CD4-positive, alpha-beta T cell treated with Interleukin-17A for 1 hour (primary cell): ENCODE measurements around the gene ARG1.
A peak's percentile ranks its signal among the peaks of the same experiment; 100 is the strongest.
"Not testable (repeated sequence)": the region's sequence is repeated elsewhere in the genome, so short reads cannot be mapped to it uniquely, and the experiment has no call there.

Source experiments
- DNase-seq: peaks from one replicate; pipeline ENCODE4 v3.0.0-alpha.2; 2020

ARG1 gene

GRCh38 chr6:131572686-131573415 is at the start of gene ARG1:
Gene ARG1, plus strand, starts transcription at chr6:131573226. Its CDS starts 57 bp downstream, at chr6:131573283.
- DNase-seq, result no peak

- DNase-seq, result no peak
These were observed 48.9 kb upstream of the ARG1 start for GRCh38 chr6:131523988-131524673.

GRCh38 chr6:131524695-131525336 is 48.2 kb upstream of the ARG1 start:
- DNase-seq, result peak; percentile 47

- DNase-seq, result peak; percentile 13
These were observed 42.1 kb upstream of the ARG1 start for GRCh38 chr6:131530936-131531335.

GRCh38 chr6:131531681-131532080 is 41.3 kb upstream of the ARG1 start:
- not testable (repeated sequence) for DNase-seq

- no peak for DNase-seq
These were observed 40.4 kb upstream of the ARG1 start for GRCh38 chr6:131532580-131533039.

DNA sequence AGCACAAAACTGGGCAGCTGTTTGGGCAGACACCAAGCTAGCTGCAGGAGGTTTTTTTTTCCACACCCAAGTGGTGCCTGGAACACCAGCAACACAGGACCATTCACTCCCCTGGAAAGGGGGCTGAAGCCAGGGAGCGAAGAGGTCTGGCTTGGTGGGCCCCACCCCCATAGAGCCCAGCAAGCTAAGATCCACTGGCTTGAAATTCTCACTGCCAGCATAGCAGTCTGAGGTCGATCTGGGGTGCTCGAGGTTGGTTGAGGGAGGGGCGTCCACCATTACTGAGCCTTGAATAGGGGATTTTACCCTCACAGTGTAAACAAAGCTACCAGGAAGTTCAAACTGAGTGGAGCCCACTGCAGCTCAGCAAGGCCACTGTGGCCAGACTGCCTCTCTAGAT is 34.4 kb upstream of the ARG1 start:
- not testable (repeated sequence) for DNase-seq

DNA sequence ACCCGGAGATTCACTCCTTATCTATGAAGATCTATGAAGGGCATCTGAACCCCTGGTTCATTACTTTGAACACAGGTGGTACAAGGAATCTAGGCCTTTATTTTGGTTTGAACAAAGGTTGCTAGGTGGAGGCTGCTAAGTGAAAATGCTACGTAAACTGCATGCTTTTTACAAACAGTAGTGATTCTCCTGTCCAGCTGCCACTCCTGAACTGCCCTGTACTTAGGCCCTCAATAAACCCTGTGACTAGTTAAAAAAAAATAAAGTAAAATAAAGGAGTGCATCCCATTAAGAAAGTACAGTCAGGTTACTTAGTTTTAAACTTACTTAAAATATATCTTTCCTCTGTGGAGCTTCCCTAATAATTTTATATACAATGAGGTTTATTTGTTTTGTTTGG is 27.7 kb upstream of the ARG1 start:
- DNase-seq, result no peak

GRCh38 chr6:131547488-131547887 is 25.5 kb upstream of the ARG1 start:
- no peak for DNase-seq

- no peak for DNase-seq
These were observed 24.6 kb upstream of the ARG1 start for GRCh38 chr6:131548441-131548840.

DNA sequence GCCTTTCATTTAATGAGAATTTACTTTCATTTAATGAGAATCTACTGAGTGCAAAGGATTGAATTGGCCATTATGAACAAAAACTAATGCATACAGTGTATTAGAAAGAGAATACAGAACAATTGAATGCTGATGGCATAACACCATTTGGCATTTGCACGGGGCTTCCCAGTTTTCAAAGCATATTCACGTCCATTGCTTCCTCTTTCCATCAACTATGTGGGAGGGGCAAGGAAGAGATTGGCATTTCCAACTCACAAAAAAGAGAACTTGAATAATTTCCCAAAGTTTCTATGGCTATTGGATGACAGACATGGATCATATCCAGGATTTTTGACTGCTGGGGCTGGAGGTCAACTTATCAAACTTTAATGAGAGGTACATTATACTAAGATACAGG is 23.2 kb upstream of the ARG1 start:
- DNase-seq, result no peak

DNA sequence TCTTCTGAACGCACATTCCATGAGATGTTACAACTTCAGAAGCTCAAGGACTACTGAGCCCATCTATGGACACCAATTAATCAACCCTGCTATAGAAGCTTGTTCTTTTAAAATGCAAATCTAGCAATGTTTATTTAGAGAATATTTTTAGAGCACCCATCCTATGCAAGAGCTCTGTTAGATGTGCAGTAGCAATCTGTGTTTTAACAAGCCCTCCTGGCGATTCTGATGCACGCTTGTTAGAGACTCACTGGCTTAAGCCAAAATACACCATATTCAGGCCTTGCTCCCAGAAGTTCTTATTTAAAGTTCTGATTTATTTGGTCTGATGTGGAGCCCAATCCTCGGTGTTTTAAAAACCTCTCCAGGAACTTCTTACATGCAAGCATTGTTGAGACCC is 21.1 kb upstream of the ARG1 start:
- DNase-seq, result no peak

GRCh38 chr6:131552572-131552971 is 20.5 kb upstream of the ARG1 start:
- DNase-seq, result no peak

DNA sequence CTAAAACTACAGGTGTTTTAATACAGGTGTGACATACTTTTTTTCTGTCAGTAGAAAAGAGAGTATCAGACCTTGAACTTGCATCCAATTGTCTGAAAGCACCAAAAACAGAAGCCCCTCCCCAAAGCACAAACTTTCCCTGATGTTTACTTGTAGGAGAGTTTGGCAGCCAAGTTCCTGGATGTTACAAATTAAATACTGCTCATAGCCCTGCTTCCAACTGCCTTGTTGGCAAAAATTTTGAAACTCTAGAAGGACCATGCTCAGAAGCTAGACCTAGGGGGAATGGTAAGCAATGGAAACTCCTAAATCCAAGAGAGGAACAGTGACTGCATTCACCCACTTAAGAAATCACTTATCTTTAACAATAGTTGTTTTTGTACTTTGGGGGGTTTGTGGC is 17.0 kb upstream of the ARG1 start:
- DNase-seq, result no peak

DNA sequence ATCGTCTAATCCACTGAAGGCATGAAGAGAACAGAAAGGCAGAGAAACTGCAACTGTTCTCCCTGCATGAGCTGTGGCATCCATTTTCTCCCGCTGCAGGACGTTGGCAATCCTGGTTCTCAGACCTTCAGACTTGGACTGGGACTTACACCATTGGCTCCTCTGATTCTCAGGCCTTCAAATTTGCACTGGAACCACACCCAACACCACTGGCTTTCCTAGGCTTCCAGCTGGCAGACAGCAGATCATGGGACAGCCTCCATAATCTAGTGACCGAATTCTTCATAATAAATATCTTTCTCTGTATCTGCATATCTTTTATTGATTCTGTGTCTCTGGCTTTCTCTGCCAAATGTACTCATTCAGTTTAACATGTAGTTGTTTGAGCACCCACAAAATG is 14.1 kb upstream of the ARG1 start:
- DNase-seq, result no peak

DNA sequence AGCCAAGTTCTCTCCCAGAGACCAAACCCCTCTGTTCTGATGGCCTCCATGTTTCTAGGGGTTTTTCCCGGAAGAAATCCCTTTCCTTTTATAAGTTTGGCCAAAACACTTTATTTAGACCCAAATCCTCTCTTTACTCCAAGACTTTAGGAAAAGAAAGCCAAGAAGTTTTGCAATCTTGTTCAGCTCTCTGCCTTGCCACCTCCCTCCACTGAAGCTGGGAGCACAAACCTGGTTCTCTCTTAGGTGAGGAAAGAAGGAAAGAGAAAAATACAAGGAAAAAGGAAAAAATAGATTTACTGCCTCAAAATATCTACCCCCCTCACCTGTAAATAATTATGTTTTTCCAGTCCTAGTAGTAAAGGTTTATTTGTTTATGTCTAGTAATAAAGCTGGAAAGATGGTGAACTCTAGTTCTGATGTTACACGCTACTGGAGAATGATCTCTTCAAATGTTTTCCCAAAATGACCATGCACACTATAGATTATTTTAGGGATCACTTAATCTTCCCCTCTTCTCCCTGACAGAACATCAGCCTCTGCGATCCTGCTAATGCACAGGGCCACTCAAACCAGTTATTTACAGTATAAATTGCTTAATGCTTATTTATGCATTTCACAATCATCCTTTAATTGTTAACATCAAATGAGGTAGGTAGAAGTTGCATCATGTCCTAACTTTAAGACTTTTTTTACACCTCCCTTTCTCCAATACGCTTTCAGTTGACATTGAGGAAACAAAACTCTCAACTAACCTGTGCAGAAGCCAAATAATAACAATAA is 10.9 kb upstream of the ARG1 start:
- DNase-seq, result no peak

DNA sequence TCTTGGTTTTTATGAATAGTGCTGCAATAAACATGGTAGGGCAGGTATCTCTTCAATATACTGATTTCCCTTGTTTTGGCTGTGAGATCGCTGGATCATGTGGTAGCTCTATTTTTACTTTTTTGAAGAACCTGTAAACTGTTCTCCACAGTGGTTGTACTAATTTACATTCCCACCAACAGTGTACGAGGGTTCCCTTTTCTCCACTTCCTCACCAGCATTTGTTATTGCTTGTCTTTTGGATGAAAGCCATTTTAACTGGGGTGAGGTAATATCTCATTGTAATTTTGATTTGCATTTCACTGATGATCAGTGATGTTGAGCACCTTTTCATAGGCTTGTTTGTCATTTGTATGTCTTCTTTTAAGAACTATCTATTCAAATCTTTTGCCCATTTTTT is 8.0 kb upstream of the ARG1 start:
- DNase-seq, result no peak

- DNase-seq, result no peak
These were observed 4.3 kb upstream of the ARG1 start for GRCh38 chr6:131568726-131569125.

DNA sequence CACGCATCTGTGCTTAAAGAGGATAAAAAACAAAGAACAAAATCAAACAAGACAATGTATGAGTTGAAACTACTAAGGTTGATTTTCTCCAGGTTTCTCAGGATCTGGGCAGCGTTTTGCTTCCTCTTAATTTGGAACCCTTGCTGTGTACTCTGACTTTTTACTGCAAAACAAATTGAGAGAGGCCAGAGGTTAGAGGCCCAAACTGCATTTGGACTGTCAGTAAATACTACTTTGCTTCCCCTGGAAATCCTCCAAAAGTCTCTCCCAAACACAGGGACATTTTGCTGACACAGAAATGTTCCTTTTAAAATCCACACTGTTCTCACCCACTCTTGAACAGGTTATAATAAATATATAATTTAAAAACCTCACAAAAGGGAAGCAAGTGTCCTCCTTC is 1.1 kb downstream of the ARG1 start:
- no peak for DNase-seq

DNA sequence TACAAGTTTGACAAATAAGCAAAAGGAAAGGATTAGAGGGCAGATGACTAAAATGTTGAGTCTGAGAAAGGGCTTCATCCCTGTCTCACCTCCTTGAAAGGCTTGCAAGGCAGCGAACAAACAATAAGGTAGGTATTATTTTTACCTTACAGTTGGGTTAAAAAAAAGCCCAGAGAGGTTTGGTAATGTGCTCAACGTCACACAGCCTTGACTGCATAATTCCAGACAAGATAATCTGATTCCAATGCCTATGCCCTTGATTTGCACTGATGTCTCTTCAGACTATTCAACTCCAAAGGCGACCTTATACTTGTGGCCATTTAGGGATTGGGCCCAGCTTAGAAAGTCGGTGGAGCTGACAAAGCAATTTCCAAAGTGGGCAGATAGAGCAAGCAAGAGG is 1.7 kb downstream of the ARG1 start:
- no peak for DNase-seq

DNA sequence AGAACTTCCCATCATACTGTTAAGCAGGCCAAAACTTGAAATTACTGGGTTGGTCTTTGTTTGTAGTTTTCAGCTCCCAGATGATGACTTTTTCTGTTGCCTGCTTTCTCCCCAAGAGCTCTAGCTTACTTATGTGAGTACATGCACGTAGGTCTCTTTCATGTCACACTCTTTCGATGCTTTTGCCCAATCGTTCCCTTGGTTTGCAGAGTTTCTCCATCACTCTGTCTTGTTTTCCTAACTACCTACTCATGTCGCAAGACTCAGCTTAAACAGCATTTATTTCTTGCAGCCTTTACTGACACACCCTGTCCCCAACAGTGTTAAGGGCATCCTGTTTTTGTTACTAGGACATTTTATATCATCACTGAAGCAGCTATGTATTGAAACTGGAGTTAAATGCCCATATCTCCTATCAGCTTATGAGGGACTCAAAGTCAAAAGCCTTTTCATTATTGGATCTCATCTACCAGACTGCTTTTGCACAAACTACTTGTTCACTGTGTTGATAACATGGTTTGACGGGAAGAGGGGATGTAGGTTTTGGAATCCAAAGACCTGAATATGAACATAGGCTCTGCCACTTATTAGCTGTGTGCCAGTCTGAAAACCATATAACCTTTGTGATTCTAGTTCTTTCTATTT is 2.9 kb downstream of the ARG1 start:
- no peak for DNase-seq

DNA sequence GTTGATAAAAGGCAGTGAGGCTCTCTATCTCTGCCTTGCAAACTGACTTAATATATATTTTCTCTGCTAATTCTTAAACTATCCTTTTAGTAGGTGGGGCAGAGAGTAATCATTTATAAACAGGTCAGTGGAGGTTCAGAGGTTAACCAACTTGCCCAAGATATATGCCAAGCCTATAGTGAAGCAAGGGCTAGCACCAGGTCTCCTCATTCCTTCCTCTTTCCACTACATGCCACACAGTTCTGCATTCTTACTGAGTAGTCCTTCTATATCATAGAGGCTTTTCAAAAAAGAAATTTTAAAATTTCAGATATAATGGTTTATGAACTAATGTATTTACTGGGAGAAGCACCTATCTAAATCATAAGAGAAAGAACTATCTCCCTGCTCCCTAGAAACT is 8.5 kb downstream of the ARG1 start:
- no peak for DNase-seq

- DNase-seq, result no peak
These were observed 13.5 kb downstream of the ARG1 start for GRCh38 chr6:131586543-131586942.
